SHP77 (cell line): ENCODE measurements around the gene NDUFB2.
"Not testable (repeated sequence)": the region's sequence is repeated elsewhere in the genome, so short reads cannot be mapped to it uniquely, and the experiment has no call there.

Experiments used
- DNase-seq, 2 experiments: peaks; one replicate each; lab custom pipeline; 2025; lab: John Stamatoyannopoulos, UW

NDUFB2 gene

DNA sequence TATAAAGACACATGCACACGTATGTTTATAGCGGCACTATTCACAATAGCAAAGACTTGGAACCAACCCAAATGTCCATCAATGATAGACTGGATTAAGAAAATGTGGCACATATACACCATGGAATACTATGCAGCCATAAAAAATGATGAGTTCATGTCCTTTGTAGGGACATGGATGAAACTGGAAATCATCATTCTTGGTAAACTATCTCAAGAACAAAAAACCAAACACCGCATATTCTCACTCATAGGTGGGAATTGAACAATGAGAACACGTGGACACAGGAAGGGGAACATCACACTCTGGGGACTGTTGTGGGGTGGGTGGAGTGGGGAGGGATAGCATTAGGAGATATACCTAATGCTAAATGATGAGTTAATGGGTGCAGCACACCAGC, 46.7 kb downstream of the NDUFB2 start:
- not testable (repeated sequence) for DNase-seq

DNA sequence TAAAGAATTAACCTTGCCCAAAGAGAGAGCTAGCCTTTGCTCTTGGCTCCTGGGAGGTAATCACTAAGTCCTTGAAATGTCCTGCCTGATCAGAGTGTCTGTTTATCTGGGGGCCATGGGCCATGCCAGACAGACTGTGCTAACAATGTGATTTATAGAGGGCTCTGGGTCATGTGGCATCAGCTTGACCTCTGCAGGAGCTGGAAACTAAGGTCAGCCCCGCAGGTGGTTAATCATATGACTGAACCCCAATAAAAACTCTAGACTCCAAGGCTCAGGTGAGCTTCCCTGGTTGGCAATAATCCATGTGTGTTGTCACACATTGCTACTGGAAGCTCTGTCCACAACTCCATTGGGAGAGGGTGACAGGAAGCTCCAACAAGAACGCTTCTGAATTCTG, 47.5 kb downstream of the NDUFB2 start:
- no peak for DNase-seq

DNA sequence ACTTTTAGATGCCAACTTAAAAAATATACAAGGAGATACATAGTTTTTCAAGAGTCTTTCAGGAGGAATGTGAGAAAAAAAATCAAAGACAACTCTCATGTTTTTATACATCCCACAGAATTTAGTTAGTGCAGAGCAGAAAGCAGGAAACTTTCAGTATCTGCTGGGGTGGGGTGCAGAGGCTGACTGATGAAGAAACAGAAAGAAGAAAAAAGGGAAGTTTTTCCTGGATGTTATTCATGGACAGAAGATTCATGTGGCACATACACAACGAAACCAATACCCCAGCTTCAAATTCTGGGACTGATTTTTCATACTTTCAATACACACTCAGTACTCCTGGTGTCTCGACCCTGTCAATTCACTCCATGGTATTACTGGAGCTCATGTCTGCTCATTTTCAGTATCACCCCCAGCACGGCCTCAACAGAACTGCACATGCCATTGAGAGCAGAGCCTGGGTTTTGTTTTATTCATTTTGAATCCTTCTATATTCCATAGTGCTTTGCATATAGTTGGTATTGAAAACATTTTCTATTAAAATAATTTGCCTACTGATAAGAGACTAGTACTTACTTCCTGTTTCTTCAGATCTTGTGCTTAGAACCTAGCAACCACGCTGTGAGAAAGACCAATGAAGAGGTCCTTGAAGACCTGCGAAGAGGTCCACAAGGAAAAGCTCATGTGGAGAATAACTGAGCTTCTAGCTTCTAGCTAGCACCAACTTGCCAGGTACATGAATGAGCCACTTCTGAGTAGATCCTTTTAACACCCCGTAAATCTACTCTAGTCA, 49.0 kb downstream of the NDUFB2 start:
- DNase-seq = no peak

DNA sequence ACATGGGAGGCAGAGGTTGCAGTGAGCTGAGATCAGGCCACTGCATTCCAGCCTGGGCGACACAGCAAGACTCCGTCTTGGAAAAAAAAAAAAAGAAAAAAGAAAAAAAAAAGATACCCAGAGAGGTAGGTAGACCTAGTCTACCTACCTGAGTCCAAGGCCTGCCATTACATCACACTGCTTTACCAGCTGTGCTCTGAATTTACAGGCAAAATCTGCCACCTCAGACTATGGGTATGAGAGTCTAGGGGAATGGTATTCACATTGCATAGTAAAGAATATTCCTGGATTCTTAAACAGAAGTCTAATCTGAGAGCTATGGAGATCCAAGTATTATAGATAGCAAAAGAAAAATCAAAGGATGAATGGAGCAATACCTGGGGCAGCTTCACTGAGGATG, 50.2 kb downstream of the NDUFB2 start:
- no peak for DNase-seq

DNA sequence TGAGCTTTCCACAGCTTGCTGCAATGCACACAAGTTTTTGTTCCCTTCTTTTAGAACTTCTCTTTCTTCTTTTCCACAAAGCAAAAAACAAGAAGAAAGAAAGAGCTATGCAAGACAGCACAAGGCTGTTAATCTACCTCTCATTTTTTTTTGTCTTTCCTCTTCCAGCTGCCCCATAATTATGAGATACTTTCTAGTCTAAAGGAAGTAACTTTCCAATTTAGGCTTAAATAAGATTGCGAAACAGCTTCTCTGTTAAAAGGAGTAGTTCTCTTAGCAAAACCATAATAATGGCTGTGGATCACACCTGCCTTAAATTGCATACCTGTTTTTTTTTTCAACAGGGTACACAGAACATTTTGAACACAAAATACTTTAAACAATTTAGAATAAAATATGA, 56.0 kb downstream of the NDUFB2 start:
- DNase-seq = no peak

DNA sequence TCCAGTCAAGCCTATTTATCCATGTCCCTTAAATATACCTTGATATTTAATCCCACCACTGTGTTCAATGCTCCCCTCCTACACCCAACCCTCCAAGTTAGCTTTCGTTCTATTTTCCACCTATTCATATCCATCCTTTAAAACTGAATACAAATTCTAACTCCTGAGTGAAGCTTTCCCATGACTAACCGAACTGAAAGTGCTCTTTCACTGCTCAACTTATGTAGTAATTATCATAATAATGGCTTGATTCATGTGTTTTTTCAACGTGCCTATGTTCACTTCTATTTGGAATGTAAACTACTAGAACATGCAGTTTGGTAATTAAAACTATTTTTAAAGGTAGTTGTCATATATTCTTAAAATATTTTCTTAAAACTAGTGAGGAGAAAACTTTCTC, 58.0 kb downstream of the NDUFB2 start:
- no peak for DNase-seq
